ENCODE data around the gene OPTC. TPM values are rescaled to one million over a fixed set of nuclear protein-coding genes. Genes with fewer than 3 reads are reported as not detected.

Gene OPTC
- total RNA-seq, 1 donor: not detected

DNA sequence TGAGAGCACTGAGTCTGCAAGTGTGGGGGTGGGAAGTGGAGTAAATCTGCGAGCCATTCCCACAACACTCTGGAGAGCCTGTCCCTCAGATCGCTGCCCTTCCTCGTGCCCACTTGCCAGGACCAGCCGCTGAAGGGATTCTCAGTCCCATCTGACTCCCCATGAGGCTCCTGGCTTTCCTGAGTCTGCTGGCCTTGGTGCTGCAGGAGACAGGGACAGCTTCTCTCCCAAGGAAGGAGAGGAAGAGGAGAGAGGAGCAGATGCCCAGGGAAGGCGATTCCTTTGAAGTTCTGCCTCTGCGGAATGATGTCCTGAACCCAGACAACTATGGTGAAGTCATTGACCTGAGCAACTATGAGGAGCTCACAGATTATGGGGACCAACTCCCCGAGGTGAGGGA is 1.9 kb downstream of the OPTC start:
- TF ChIP-seq, protein P1, sequence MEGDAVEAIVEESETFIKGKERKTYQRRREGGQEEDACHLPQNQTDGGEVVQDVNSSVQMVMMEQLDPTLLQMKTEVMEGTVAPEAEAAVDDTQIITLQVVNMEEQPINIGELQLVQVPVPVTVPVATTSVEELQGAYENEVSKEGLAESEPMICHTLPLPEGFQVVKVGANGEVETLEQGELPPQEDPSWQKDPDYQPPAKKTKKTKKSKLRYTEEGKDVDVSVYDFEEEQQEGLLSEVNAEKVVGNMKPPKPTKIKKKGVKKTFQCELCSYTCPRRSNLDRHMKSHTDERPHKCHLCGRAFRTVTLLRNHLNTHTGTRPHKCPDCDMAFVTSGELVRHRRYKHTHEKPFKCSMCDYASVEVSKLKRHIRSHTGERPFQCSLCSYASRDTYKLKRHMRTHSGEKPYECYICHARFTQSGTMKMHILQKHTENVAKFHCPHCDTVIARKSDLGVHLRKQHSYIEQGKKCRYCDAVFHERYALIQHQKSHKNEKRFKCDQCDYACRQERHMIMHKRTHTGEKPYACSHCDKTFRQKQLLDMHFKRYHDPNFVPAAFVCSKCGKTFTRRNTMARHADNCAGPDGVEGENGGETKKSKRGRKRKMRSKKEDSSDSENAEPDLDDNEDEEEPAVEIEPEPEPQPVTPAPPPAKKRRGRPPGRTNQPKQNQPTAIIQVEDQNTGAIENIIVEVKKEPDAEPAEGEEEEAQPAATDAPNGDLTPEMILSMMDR (IDR thresholded peaks at IDR 0.05; ENCODE audit: insufficient read depth, low read length): no peak
- DNase-seq (ENCODE audit: low read depth): no peak
- no peak overlapping the region for H3K4me3 ChIP-seq (ENCODE audit: low read depth, low read length)

DNA sequence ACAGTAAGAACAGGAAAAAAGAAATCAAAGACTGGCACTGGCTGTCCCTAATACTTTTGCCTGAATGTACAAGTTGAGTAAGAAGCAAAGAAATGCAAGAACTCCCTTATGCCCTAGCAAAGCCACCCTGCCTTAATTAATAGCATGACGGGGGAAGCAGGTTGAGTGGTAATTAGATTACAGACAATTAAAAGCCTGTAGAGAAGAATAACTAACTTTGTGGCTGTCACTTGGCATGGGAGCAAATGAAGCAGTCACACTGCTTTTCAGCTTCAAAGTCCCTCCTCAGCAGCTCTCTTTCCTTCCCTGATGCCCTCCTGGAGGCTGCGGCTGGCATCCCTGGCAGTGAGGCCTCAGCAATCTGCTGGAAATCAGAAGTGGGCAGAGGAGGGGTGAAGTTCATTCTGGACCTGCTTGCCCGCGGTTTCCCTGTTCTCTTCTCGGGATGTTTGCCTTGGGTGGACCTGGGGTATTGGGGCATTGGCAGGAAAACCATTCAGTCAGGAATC is 3.4 kb downstream of the OPTC start:
- DNase-seq (ENCODE audit: low read depth): no peak
- no peak overlapping the region for H3K4me3 ChIP-seq (ENCODE audit: low read depth, low read length)
- TF ChIP-seq, protein P1 (IDR thresholded peaks at IDR 0.05; ENCODE audit: insufficient read depth, low read length): no peak

DNA sequence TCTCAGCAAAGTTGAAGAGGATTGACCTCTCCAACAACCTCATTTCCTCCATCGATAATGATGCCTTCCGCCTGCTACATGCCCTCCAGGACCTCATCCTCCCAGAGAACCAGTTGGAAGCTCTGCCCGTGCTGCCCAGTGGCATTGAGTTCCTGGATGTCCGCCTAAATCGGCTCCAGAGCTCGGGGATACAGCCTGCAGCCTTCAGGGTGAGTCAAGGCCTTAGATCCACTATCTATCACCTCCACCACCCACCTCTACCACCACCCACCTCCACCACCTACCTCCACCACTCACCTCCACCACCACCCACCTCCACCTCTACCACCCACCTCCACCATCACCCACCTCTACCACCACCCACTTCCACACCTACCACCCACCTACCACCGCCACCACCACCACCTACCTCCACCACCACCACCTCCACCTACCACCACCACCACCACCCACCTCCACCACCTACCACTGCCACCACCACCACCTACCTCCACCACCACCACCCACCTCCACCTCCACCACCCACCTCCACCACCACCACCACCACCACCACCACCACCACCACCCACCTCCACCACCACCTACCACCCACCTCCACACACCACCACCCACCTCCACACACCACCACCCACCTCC is 5.8 kb downstream of the OPTC start:
- TF ChIP-seq, protein P1 (IDR thresholded peaks at IDR 0.05; ENCODE audit: insufficient read depth, low read length): no peak
- H3K4me3 ChIP-seq (ENCODE audit: low read depth, low read length): no peak overlapping the region
- no peak for DNase-seq (ENCODE audit: low read depth)

DNA sequence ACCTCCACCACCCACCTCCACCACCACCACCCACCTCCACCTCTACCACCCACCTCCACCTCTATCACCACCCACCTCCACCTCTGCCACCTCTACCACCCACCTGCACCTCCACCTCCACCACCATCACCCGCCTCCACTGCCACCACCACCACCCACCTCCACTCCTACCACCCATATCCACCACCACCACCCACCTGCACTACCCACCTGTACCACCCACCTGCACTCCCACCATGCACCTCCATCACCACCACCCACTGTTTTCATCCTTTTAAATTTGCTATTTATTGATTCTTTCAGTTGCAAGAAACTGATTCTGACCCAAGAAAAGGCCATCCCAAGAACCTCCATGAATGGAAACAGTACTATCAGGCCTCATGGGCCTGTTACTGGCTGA is 6.3 kb downstream of the OPTC start:
- TF ChIP-seq, protein P1 (IDR thresholded peaks at IDR 0.05; ENCODE audit: insufficient read depth, low read length): no peak
- H3K4me3 ChIP-seq (ENCODE audit: low read depth, low read length): no peak overlapping the region
- DNase-seq (ENCODE audit: low read depth): no peak

DNA sequence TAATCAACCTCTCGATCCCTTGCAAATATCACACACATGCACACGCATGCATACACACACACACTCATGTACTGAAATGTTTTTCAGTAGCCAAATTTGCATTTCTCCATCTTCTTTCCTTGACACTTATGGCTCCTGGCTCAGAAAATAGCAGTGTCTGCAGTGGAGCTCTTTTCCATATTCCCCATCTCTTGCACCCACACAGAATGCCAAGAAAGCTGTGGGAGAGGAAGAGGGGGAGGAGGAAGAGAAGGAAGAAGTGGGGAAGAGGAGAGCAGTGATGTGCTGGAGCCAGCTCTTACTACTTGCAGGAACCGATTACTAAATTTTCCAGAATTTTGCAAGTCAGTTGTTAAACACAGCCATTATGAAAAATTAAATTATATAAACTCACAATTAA is 9.9 kb downstream of the OPTC start:
- H3K4me3 ChIP-seq (ENCODE audit: low read depth, low read length): no peak overlapping the region
- no peak for DNase-seq (ENCODE audit: low read depth)
- TF ChIP-seq, protein P1 (IDR thresholded peaks at IDR 0.05; ENCODE audit: insufficient read depth, low read length): no peak

DNA sequence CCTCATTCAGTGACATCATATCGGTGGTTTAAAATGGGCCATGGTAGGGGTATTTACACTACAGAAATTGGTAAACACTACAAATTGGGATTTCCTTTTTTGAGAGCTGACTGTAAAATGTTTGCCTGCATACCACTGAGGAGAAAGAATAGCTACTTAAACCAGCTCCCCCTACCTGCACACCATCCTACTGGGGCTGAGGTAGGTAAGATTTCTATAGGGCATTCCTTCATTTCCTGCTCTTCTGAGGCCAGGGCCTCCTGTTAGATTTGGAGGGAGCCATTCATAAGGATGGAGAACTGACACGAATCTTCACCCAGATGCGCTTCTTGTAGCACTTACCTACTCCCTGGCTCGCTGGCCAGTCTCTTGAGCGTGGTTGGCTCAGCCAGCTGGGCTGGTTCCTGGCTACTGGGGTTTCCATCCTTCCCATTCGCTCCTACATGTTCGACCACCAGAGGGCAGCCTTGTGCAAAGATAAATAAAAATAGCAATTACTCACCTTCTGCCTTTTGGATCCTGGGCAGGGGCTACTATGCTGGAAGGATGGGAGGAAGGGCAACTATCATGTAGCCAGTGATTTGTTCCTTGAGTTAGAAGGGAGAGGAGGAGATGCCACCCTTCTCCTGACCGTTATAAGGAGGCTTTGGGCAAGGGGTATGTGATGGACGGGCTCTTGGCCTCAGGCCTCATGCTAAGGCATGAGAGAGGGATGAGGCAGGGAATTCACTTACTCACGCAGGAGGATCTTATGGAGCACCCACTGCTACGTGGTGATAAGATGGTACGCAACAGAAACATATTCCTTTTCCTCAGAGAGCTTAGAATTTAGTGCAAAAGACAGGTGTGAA is 10.7 kb downstream of the OPTC start:
- DNase-seq (ENCODE audit: low read depth): peak; percentile 88
- TF ChIP-seq, protein P1 (IDR thresholded peaks at IDR 0.05; ENCODE audit: insufficient read depth, low read length): peak; percentile 72
- no peak overlapping the region for H3K4me3 ChIP-seq (ENCODE audit: low read depth, low read length)
